ENCODE measurements around the gene PLAAT2.

The PLAAT2 gene

DNA sequence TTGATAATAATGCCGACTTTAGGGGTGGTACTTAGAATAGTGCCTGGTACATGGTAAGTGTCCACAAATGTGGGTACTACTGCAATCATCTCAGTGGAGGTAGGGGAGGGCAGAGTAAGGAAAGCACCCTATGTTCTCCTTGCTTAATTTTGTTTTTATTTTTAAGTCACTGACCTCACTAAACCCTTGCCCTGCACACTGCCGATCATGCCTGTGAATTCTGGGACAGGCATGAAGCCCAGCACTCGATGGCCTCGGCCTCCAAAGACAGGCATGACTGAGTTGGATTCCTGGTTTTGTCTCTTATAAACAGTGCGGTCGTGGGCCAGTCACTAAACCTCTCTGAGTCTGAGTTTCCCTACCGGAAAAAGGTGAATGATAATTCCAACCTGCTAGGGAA is 50.4 kb downstream of the PLAAT2 start:
- no peak for DNase-seq

DNA sequence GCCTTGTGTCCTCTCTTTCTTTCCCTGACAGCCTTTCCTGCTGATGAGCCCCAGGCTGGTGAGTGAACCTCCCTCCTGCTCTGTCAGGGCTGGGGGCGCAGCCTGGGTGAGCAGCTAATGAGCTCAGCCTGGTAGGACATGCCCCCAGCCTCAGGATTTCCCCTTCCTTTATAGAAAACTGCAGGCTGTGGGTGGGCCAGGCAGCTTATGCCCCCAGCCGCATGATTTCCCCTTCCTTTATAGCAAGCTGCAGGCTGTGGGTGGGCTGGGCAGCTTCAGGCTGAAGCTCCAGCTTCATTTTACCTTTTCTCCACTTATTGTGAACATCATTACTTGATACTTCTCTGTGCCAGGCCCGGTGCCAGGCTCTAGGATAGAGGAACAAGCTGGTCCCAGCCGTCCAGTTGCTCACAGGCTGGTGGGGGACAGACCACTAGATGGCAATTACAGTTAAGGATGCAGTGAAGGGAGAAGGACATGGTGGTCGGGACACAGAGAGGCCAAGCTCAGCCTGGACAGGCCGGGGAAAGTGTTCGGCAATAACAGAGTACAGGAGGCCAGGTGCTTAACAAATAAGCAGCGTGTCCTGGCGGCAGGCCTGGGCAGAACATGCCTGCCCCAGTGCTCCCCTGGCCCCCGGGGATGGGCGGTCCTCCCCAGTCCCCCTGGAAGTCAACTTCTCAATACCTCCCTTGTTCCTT is 52.0 kb downstream of the PLAAT2 start:
- no peak for DNase-seq

DNA sequence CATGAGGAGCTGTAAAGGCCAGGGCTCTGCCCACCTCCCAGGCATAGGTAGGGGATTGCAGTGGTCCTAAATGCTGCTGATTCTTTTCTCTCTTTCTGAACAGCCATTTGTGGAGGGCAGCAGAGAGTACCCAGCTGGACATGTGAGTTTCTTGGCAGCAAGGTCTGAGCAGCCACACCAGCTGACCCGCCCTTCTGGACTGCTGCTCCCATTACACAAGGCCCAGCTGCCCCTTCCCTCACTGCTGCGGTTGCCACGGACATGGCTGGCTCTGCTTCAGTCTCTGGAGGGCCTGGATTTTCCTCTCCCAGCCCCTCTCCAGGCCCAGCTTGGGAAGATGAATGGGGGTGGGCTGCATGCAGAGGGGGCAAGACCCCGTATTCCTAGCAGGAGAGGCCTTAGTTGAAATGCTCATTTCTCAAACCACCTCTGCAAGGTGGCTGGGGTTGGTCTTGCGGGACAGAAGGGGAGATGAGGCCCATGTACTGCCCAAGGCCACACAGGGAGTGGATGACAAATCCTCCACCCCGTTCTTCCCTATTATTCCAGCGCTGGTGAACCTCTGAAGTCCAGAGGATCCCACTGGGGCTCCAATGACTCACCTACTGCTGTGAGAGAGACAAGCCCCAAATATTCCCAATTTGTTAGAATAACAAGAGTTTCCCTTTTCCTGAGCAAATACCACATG is 52.7 kb downstream of the PLAAT2 start:
- no peak for DNase-seq

DNA sequence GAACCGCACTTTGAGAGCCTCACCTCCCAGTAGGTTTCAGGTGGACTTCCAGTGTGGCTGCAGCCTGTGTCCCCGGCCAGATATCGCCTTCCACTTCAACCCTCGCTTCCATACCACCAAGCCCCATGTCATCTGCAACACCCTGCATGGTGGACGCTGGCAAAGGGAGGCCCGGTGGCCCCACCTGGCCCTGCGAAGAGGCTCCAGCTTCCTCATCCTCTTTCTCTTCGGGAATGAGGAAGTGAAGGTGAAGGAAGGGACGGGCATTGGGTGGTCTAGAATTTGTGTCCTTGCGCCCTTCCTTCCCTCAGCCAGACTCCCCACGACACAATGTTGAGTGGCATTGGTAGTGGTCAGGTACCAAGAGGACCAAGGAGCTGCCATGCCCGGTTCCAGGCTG is 54.4 kb downstream of the PLAAT2 start:
- no peak for DNase-seq

DNA sequence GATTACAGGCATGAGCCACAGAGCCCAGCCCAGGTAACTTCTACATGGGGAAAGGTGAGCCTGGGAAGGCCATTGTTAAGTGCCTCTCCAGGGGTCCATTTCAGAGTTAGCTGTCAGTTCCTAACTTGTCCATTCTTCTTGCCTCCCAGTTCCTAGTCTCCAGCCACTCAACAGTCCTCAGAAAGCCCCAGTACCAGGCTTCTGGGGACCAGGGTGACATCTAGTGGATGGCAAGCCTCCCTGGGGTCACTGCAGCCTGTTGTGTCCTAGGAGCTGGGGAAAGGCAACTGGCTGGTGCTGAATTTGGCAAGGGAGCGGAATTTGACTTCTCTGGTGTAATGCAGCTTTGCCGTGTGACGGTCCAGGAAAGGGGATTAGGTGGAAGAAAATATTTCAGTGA is 55.2 kb downstream of the PLAAT2 start:
- DNase-seq: no peak

DNA sequence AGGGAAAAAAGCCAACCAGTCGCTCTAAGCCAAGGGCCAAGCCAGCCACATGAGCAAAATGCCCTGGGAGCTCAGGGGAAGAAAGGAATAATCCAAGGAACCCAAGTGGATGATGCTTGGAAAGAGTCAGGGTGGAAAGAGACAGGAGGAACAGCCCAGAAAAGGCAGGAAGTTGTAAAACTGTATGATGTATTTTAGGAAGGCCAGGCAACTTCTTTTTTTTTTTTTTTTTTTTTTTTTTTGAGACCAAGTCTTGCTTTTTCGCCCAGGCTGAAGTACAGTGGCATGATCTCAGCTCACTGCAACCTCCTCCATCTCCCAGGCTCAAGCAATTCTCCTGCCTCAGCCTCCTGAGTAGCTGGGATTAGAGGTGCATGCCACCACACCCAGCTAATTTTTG is 55.7 kb downstream of the PLAAT2 start:
- no peak for DNase-seq

DNA sequence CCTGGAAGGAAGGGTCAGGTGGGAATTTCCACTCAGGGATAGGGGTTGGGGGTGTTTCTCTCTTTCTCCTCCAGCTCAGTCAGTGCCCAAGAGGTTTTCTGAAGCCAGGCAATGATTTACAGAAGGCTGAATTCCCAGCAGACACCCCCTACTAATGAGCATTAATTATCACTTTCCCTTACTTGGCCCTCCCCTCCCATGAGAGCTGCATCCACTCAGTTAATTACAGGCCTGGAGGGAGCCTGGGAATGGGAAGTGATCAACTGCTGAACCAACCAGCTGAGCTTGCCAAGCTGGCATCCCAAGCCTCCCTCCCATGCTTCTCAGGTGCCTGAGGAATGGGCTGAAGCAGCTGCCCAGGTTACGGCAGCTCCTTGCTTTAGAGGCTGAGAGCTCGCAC is 56.3 kb downstream of the PLAAT2 start:
- DNase-seq: no peak

DNA sequence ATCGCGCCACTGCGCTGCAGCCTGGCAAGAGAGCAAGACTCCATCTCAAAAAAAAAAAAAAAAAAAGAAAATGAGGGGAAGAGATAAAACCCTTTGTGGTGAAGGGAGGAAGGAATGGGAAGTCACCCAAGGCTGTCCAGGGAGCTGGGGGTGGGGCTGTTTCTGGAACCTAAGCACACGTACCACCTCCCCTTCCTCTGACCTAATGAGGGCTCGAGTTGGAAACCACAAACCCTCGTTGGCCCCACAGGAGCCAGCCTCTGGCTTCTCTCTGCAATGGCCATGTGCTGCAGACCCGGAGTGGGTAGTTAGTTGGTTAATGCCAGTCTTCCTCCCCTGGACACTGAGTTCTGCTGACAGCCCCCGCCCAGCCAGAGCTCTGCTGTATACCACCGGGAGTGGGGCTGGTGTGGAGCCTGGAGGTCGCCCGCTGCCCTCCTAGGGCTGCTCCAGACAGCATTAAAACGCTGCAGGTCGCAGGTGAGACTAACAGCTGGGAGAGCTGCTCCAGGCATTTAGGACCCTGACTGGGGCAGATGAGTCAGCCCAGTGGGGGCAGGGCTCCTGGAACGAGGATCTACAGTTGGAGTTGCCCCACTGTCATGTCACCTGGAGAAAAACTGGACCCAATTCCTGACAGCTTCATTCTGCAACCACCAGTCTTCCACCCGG is 57.2 kb downstream of the PLAAT2 start, which contains the start of gene LGALS12:
TSS of gene LGALS12 (plus strand) at position 228 of the 672 bp plus-strand sequence. CDS start at position 603, 375 bp downstream.
- DNase-seq: no peak

DNA sequence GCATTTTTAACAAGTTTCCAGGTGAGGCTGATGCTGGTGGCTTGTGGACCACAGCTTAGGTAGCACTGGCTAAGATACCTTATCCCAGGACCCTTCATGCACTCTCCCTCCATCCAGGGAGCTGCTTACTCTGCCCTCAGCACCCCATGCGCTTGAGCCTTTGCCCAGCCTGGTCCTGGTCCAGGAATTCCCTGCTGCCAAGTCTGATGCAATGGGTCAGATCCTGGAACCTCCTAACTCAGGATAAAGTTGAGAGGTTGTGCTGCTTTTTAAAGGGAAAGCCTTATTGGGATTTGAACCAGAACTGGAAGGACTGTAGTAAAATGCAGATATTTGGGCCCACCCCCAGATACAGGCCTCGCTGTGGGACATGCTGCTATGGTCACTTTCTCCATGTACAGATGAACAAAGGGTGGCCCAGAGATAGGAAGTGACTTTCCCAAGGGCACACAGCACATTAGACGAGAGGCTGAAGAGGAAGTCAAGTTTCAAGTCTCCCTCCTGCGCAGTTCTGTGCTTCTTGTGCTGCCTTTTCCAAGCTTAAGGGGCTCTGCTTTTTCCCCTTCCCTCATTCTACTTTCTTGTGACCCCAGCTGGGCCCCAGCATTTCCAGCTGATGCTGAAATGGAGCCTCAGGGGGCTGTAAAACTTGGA is 58.1 kb downstream of the PLAAT2 start:
- no peak for DNase-seq

DNA sequence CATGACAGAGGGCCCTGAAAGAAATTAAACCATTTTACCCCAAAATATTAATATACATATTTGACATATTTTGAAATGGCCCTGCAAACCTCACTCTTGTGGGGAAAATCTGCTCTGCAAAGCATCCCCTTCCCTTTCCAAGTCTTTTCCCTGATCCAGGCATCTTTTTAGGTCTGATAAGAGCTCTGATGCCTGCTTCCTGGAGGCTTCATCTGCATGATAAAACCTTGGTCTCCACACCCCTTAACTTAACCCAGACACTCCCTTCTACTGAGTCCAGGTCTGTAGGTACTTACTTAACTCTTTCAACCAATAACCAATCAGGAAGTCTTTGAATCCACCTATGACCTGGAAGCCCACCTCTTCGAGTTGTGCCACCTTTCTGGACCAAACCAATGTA is 59.1 kb downstream of the PLAAT2 start:
- DNase-seq: no peak

DNA sequence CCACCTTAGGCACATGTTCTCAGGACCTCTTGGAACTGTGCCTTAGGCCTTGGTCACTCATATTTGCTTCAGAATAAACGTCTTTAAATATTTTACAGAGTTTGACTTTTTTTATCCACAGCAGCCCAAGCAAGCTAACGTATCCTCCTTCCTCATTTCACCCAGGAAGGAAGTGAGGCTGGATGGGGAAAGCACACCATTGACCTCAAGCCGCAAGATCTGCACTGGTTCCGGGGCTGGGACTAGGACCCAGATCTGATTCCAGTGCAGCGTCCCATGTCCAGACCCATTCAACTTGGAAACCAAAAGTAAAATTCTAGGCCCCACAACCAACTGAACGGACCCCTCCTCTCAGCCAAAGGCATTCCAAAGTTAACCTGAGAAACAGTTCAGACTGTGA is 59.7 kb downstream of the PLAAT2 start:
- no peak for DNase-seq

All from activated T-cell treated with anti-CD3 and anti-CD28 coated beads, Interleukin-2, amount 50 U/mL, for 1 hour (primary cell).